NT2/D1 (cell line): ENCODE data around the gene YPEL1.
"Not testable (repeated sequence)": the region's sequence is repeated elsewhere in the genome, so short reads cannot be mapped to it uniquely, and the experiment has no call there.

Source experiments
- DNase-seq: peaks from one replicate; pipeline ENCODE4 v3.0.0-alpha.2; 2011; ENCODE audit warnings: low read depth, low spot score
- H3K27me3 ChIP-seq: 2 replicates; pipeline ENCODE4 v1.6.0; 2011; ENCODE audit warnings: mild to moderate bottlenecking; ENCODE audit not compliant: insufficient read length, insufficient read depth
- H3K36me3 ChIP-seq: 2 replicates; pipeline ENCODE4 v1.6.1; 2011; ENCODE audit warnings: mild to moderate bottlenecking, low read length, mixed read lengths; ENCODE audit not compliant: insufficient read depth, insufficient read length
- H3K4me1 ChIP-seq: 2 replicates; pipeline ENCODE4 v1.5.1; 2011; ENCODE audit not compliant: insufficient read depth, insufficient read length
- H3K4me3 ChIP-seq: 2 replicates; pipeline ENCODE4 v1.5.1; 2011; ENCODE audit warnings: low read depth; ENCODE audit not compliant: insufficient read length
- H3K9ac ChIP-seq: 2 replicates; pipeline ENCODE4 v1.6.0; 2011; ENCODE audit warnings: low read depth; ENCODE audit not compliant: insufficient read length
- H3K9me3 ChIP-seq: 2 replicates; pipeline ENCODE4 v1.5.1; 2011; ENCODE audit warnings: mild to moderate bottlenecking, low read length; ENCODE audit not compliant: insufficient read depth
- SUZ12 ChIP-seq: IDR thresholded peaks from 2 replicates; pipeline ENCODE4 v1.6.1; 2011; ENCODE audit not compliant: insufficient read length, insufficient read depth; ENCODE audit errors: extremely low read depth
- YY1 ChIP-seq: IDR thresholded peaks from 2 replicates; pipeline ENCODE4 v1.6.1; 2011; ENCODE audit not compliant: insufficient read length, insufficient read depth
- ZNF274 ChIP-seq: IDR thresholded peaks from 2 replicates; pipeline ENCODE4 v1.6.1; 2011; ENCODE audit warnings: mild to moderate bottlenecking, low read depth, low read length

Gene YPEL1

GRCh38 chr22:21745948-21746347, 10.4 kb upstream of the YPEL1 start:
- Histone ChIP-seq H3K4me1 (no peaks in the 10 kb centered on the region), H3K4me3 (no peak overlapping the region), H3K36me3 (no peaks in the 10 kb centered on the region), H3K9ac (no peak overlapping the region), H3K27me3 (no peaks in the 10 kb centered on the region), H3K9me3 (no peaks in the 10 kb centered on the region)
- TF ChIP-seq ZNF274 = no peak
- no peak for TF ChIP-seq SUZ12
- no peak for TF ChIP-seq YY1
- no peak for DNase-seq

DNA sequence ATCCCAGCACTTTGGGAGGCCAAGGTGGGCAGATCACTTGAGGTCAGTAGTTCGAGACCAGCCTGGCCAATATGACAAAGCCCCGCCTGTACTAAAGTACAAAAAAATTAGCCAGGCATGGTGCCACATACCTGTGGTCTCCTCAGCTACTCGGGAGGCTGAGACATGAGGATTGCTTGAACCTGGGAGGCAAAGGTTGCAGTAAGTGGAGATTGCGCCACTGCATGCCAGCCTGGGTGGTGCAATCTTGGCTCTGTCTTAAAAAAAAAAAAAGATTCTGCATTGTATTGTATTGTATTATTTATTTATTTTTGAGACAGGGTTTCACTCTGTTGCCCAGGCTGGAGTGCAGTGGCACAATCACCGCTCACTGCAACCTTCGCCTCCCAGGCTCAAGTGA, 9.3 kb upstream of the YPEL1 start:
- not testable (repeated sequence) for H3K9me3 ChIP-seq, H3K36me3 ChIP-seq, H3K4me3 ChIP-seq, H3K27me3 ChIP-seq, H3K4me1 ChIP-seq, H3K9ac ChIP-seq, DNase-seq

GRCh38 chr22:21741790-21742189, 6.2 kb upstream of the YPEL1 start:
- no peak for DNase-seq
- H3K4me1 ChIP-seq = no peaks in the 10 kb centered on the region
- TF ChIP-seq YY1 (no peak), ZNF274 (no peak), SUZ12 (no peak)
- no peak overlapping the region for H3K9ac ChIP-seq
- H3K9me3 ChIP-seq = no peaks in the 10 kb centered on the region
- H3K27me3 ChIP-seq = peaks cover 15% of the 10 kb centered on the region
- no peak overlapping the region for H3K4me3 ChIP-seq
- H3K36me3 ChIP-seq = no peaks in the 10 kb centered on the region

DNA sequence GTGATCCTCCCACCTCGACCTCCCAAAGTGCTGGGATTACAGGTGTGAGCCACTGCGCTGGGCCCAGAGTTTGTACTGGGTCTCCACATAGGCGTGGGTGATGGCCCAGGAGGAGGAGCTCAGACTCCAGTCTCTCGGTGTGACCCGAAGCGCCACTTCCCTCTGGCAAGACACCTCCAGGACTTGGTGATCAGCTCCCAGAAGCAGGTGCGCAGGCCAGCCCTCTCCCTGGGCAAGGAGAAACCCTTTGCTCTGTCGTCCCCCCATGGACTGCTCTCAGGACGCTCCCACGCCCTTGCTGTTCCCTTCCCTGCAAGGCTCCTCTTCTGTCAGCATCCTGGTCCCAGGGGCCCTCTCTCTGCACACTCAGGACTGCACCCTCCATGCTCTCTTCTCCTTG, 5.5 kb upstream of the YPEL1 start:
- Histone ChIP-seq H3K9ac (no peak overlapping the region), H3K4me3 (no peak overlapping the region), H3K4me1 (no peaks in the 10 kb centered on the region), H3K9me3 (no peaks in the 10 kb centered on the region), H3K36me3 (no peaks in the 10 kb centered on the region), H3K27me3 (peaks cover 23% of the 10 kb centered on the region)
- TF ChIP-seq YY1 = no peak
- no peak for DNase-seq

DNA sequence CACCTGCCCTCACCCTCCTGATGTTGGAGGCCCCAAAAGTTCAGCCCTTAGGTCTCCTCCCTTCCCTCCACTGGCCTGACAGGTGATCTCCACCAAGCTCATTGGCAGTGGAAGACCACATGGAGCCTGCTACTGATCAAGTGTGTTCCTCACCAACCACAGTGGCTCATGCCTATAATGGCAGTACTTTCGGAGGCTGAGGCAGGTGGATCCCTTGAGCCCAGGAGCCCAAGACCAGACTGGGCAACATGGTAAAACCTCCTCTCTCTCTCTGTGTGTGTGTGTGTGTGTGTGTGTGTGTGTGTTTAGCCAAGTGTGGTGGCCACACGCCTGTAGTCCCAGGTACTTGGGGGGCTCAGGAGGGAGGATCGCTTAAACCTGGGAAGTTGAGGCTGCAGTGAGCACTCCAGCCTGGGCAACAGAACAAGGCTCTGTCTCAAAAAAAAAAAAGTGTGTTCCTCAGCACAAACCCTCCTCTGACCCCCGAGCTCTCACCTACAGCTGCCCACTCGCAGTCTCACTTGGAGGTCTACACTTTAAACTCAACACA, 4.3 kb upstream of the YPEL1 start:
- Histone ChIP-seq H3K9ac (no peak overlapping the region), H3K4me3 (no peak overlapping the region), H3K27me3 (peaks cover 26% of the 10 kb centered on the region), H3K4me1 (no peaks in the 10 kb centered on the region), H3K36me3 (no peaks in the 10 kb centered on the region), H3K9me3 (no peaks in the 10 kb centered on the region)
- TF ChIP-seq YY1 (no peak), ZNF274 (no peak), SUZ12 (no peak)
- no peak for DNase-seq

- no peak overlapping the region for H3K4me3 ChIP-seq
- H3K4me1 ChIP-seq = no peaks in the 10 kb centered on the region
- no peak overlapping the region for H3K9ac ChIP-seq
- no peak for TF ChIP-seq YY1
- no peak for TF ChIP-seq ZNF274
- no peak for TF ChIP-seq SUZ12
- H3K9me3 ChIP-seq = no peaks in the 10 kb centered on the region
- DNase-seq = no peak
- H3K36me3 ChIP-seq = no peaks in the 10 kb centered on the region
- H3K27me3 ChIP-seq = peaks cover 36% of the 10 kb centered on the region
Measured at GRCh38 chr22:21738966-21739365, 3.4 kb upstream of the YPEL1 start.

DNA sequence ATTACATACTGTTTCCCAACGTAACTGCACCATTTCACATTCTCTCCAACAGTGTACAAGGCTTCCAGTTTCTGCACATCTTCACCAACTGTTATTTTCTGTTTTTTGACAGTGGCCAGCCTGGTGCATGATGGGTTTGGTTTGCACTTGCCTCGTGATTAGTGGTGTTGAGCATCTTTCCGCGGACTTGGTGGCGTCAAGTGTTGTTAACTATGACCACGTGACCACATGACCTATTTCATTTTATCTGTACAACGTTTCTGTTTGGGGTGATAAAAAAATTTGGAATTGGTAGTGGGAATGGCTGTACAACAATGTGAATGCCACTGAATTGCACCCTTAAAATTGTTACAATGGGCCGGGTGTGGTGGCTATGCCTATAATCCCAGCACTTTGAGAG, 2.5 kb upstream of the YPEL1 start:
- Histone ChIP-seq H3K27me3 (peaks cover 43% of the 10 kb centered on the region), H3K4me1 (no peaks in the 10 kb centered on the region), H3K36me3 (no peaks in the 10 kb centered on the region), H3K9me3 (no peaks in the 10 kb centered on the region), H3K9ac (no peak overlapping the region), H3K4me3 (no peak overlapping the region)
- no peak for TF ChIP-seq YY1
- no peak for TF ChIP-seq ZNF274
- no peak for TF ChIP-seq SUZ12
- DNase-seq = no peak

- H3K27me3 ChIP-seq = peaks cover 43% of the 10 kb centered on the region
- TF ChIP-seq YY1 = no peak
- no peak for TF ChIP-seq ZNF274
- no peak for TF ChIP-seq SUZ12
- H3K4me1 ChIP-seq = no peaks in the 10 kb centered on the region
- no peak for DNase-seq
- no peak overlapping the region for H3K4me3 ChIP-seq
- H3K9me3 ChIP-seq = no peaks in the 10 kb centered on the region
- H3K9ac ChIP-seq = no peak overlapping the region
- H3K36me3 ChIP-seq = no peaks in the 10 kb centered on the region
Measured at GRCh38 chr22:21736948-21737347, 1.4 kb upstream of the YPEL1 start.
